ENCODE results near the gene UHMK1. TPM values are rescaled to one million over a fixed set of nuclear protein-coding genes. Genes with fewer than 3 reads are reported as not detected.
"Not testable (repeated sequence)": the region's sequence is repeated elsewhere in the genome, so short reads cannot be mapped to it uniquely, and the experiment has no call there.

Gene UHMK1, protein sequence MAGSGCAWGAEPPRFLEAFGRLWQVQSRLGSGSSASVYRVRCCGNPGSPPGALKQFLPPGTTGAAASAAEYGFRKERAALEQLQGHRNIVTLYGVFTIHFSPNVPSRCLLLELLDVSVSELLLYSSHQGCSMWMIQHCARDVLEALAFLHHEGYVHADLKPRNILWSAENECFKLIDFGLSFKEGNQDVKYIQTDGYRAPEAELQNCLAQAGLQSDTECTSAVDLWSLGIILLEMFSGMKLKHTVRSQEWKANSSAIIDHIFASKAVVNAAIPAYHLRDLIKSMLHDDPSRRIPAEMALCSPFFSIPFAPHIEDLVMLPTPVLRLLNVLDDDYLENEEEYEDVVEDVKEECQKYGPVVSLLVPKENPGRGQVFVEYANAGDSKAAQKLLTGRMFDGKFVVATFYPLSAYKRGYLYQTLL
- total RNA-seq = 10 to 100 TPM; 45.6 to 51.8 TPM

DNA sequence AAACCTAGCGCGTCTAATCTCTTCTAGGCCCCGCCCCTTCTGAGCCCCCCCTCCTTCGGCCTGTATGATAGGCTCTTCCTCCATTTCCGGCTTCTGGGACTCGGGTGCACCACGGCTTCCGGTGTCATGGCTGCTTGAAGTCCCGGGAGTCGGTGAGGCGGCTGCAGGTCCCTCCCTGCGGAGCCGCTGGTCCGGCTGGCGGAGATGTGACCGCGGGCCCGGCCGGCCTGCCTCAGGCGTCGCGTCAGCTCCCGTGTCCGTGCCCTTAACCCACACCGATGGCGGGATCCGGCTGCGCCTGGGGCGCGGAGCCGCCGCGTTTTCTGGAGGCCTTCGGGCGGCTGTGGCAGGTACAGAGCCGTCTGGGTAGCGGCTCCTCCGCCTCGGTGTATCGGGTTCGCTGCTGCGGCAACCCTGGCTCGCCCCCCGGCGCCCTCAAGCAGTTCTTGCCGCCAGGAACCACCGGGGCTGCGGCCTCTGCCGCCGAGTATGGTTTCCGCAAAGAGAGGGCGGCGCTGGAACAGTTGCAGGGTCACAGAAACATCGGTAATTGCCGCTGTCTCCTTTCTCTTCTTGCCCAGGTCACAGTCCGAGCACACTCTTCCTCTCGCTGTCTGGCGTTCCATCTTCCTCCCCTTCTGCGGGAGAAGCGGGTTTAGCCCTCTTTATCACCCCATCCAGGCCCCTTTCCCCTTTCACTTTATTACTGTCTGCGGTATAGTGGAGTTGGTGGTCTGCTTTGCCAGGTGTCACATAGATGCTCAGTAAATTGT lies at the start of gene UHMK1:
Gene UHMK1, plus strand, starts transcription at position 96 of the 773 bp plus-strand sequence. Its CDS starts 183 bp downstream, at position 279.
- Mint-ChIP-seq H3K9me3 (no peaks in the 10 kb centered on the region), H3K27ac (peak within 1 kb of the TSS; percentile 96), H3K36me3 (peaks cover 13 to 25% of the 10 kb centered on the region in 2 donors)
- DNase-seq (ENCODE audit: low spot score in 2 of 2) = peak; percentile 78 to 88
- peak; percentile 98 to 99 for ATAC-seq

GRCh38 chr1:162454361-162454760 lies 43.3 kb upstream of the UHMK1 start:
- DNase-seq (ENCODE audit: low spot score in 2 of 2); H3K9me3 Mint-ChIP-seq; H3K36me3 Mint-ChIP-seq; H3K27ac Mint-ChIP-seq; ATAC-seq: not testable (repeated sequence)

- no peaks in the 10 kb centered on the region for H3K36me3 Mint-ChIP-seq
These were observed 41.3 kb upstream of the UHMK1 start for GRCh38 chr1:162456323-162456722.

DNA sequence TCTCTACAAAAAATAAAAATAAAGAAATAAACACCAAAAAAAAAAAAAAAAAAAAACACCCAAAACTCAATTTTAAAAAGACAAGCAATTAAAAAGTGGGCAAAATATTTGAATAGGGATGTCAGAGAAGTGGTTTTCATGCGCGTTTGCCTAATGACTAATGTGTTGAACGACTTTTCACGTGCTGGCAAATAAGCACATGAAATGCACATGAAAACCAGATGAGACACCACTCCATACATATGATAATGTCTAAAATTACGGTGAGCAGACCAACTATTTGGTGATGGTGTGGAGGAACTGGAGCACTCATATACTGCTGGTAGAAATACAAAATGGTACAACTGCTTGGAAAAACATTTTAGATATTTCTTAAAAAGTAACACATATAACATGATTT lies 39.4 kb upstream of the UHMK1 start:
- DNase-seq (ENCODE audit: low spot score in 2 of 2) (no peak), ATAC-seq (no peak)
- H3K36me3 Mint-ChIP-seq = no peaks in the 10 kb centered on the region

More at GRCh38 chr1:162456323-162456722, 41.3 kb upstream of the UHMK1 start:
- no peaks in the 10 kb centered on the region for H3K9me3 Mint-ChIP-seq
- ATAC-seq (no peak), DNase-seq (ENCODE audit: low spot score in 2 of 2) (no peak)
- no peak overlapping the region for H3K27ac Mint-ChIP-seq

GRCh38 chr1:162462425-162462824 lies 35.2 kb upstream of the UHMK1 start:
- not testable (repeated sequence) for H3K36me3 Mint-ChIP-seq; H3K9me3 Mint-ChIP-seq; ATAC-seq; DNase-seq (ENCODE audit: low spot score in 2 of 2); H3K27ac Mint-ChIP-seq

More for the DNA sequence above, 39.4 kb upstream of the UHMK1 start:
- Mint-ChIP-seq H3K9me3 (no peaks in the 10 kb centered on the region), H3K27ac (no peak overlapping the region)

DNA sequence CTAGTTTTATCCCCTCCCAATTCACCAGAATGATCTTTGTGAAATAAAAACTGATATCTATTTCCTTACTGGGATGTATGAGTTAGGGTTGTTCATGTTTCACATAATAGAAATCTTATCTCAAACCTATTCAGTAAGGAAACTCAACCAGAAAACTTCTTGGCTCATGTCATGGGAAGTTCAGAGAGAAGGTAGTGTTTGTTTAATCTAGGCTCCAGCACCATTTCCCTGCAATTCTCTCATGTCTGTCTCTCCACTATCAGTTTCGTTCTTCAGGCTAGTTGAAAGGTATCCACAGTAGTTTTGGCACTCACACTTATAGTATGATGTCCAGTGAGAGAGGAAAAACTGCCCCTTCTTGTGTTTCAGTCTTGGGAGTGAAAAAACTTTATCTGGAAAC lies 34.6 kb upstream of the UHMK1 start:
- ATAC-seq (no peak), DNase-seq (ENCODE audit: low spot score in 2 of 2) (no peak)
- Mint-ChIP-seq H3K9me3 (peaks cover 4 to 5% of the 10 kb centered on the region in 2 donors), H3K27ac (no peak overlapping the region), H3K36me3 (peaks cover 0 to 5% of the 10 kb centered on the region in 2 donors)

- H3K36me3 Mint-ChIP-seq = peaks cover 0 to 5% of the 10 kb centered on the region in 2 donors
- no peak for ATAC-seq
- H3K9me3 Mint-ChIP-seq = peaks cover 4 to 5% of the 10 kb centered on the region in 2 donors
- no peak overlapping the region for H3K27ac Mint-ChIP-seq
- no peak for DNase-seq (ENCODE audit: low spot score in 2 of 2)
These were observed 30.8 kb upstream of the UHMK1 start for GRCh38 chr1:162466797-162467196.

- Mint-ChIP-seq H3K36me3 (peaks cover 0 to 5% of the 10 kb centered on the region in 2 donors), H3K9me3 (peaks cover 4 to 10% of the 10 kb centered on the region in 2 donors), H3K27ac (no peak overlapping the region)
- DNase-seq (ENCODE audit: low spot score in 2 of 2) (no peak), ATAC-seq (no peak)
These were observed 27.4 kb upstream of the UHMK1 start for GRCh38 chr1:162470216-162470615.

DNA sequence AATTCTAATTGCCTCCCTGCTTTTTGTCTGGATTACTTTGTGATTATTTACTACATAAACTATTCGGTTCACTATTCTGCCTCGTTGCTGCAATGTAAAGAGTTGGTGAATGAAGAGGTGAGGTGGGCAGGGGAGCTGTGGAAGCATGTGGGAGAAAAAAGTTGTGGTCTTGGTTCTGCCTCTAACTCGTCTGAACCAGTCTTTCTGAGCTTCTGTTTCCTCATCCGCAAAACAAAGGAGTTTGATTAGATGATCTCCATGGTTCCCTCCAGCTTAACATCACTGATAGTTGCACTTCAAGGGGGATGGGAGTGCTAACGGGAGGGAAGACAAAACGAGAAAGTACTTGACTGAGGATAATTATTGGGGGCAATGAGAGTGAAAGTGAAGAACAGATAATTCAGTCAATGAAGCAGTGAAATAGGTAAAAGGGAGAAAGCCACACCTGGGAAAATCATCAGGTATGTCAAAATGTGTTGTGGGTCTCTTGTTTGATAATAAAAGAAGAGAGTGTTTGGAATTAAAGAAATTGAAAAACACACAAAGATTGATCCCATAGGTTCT lies 26.2 kb upstream of the UHMK1 start:
- ATAC-seq = no peak

GRCh38 chr1:162475089-162475488 lies 22.5 kb upstream of the UHMK1 start:
- H3K27ac Mint-ChIP-seq = no peak overlapping the region
- peaks cover 0 to 11% of the 10 kb centered on the region in 2 donors for H3K9me3 Mint-ChIP-seq
- DNase-seq (ENCODE audit: low spot score in 2 of 2) (no peak), ATAC-seq (no peak)
- peaks cover 0 to 5% of the 10 kb centered on the region in 2 donors for H3K36me3 Mint-ChIP-seq

More for the DNA sequence above, 26.2 kb upstream of the UHMK1 start:
- Mint-ChIP-seq H3K36me3 (peaks cover 0 to 10% of the 10 kb centered on the region in 2 donors), H3K9me3 (peaks cover 4 to 11% of the 10 kb centered on the region in 2 donors), H3K27ac (no peak overlapping the region)
- DNase-seq (ENCODE audit: low spot score in 2 of 2) = no peak

GRCh38 chr1:162475539-162476185 lies 22.0 kb upstream of the UHMK1 start:
- Mint-ChIP-seq H3K36me3 (peaks cover 0 to 5% of the 10 kb centered on the region in 2 donors), H3K27ac (no peak overlapping the region), H3K9me3 (peaks cover 0 to 11% of the 10 kb centered on the region in 2 donors)
- no peak for ATAC-seq
- no peak for DNase-seq (ENCODE audit: low spot score in 2 of 2)

DNA sequence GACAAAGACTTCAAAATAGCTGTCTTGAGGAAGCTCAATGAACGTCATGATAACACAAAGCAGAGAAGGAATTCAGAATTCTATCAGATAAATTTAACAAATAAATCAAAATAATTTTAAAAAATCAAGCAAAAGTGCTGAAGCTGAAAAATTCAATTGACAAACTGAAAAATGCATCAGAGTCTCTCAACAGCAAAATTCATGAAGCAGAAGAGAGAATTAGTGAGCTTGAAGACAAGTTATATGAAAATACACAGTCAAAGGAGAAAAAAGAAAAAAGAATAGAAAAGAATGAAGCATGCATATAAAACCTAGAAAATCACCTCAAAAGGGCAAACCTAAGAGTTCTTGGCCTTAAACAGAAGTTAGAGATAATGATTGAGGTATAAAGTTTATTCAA lies 21.0 kb upstream of the UHMK1 start:
- peaks cover 0 to 5% of the 10 kb centered on the region in 2 donors for H3K36me3 Mint-ChIP-seq
- DNase-seq (ENCODE audit: low spot score in 2 of 2) (no peak), ATAC-seq (no peak)
- no peak overlapping the region for H3K27ac Mint-ChIP-seq
- peaks cover 0 to 11% of the 10 kb centered on the region in 2 donors for H3K9me3 Mint-ChIP-seq

DNA sequence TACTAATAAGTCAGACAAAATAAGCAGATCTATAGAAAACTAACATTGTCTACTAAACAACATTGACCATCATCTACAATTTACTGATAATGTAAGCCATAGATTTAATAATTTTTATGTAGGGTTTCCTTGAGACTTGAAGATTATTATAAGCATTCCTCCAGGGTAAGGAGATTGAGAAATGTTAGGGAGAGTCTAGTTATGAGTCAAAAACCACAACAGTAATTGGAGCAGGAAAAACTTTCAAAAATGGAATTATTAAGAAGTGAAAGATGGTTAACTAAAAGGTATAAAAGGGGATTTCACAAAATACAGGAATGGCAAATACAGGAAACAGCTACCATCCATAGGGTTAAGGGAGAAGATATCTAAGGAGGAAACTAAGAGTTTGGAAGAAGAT lies 12.4 kb upstream of the UHMK1 start:
- ATAC-seq = no peak
- no peak overlapping the region for H3K27ac Mint-ChIP-seq
- H3K9me3 Mint-ChIP-seq = no peaks in the 10 kb centered on the region
- H3K36me3 Mint-ChIP-seq = no peaks in the 10 kb centered on the region
- DNase-seq (ENCODE audit: low spot score in 2 of 2) = no peak

- DNase-seq (ENCODE audit: low spot score in 2 of 2) (no peak), ATAC-seq (no peak)
- H3K27ac Mint-ChIP-seq = no peak overlapping the region
- no peaks in the 10 kb centered on the region for H3K36me3 Mint-ChIP-seq
- no peaks in the 10 kb centered on the region for H3K9me3 Mint-ChIP-seq
These were observed 10.4 kb upstream of the UHMK1 start for GRCh38 chr1:162487241-162487640.

- no peaks in the 10 kb centered on the region for H3K36me3 Mint-ChIP-seq
- no peaks in the 10 kb centered on the region for H3K9me3 Mint-ChIP-seq
- ATAC-seq (no peak), DNase-seq (ENCODE audit: low spot score in 2 of 2) (no peak)
- no peak overlapping the region for H3K27ac Mint-ChIP-seq
These were observed 9.4 kb upstream of the UHMK1 start for GRCh38 chr1:162488219-162488618.

- Mint-ChIP-seq H3K27ac (peak overlapping the region in 1 of 2 donors; percentile 71), H3K36me3 (peaks cover 13 to 18% of the 10 kb centered on the region in 2 donors)
- H3K9me3 Mint-ChIP-seq; DNase-seq (ENCODE audit: low spot score in 2 of 2); ATAC-seq: not testable (repeated sequence)
These were observed 1.9 kb upstream of the UHMK1 start for GRCh38 chr1:162495531-162496233.
